ENCODE measurements around the gene NPHP4. TPM values are rescaled to one million over a fixed set of nuclear protein-coding genes. Genes with fewer than 3 reads are reported as not detected.

Gene NPHP4
- total and polyA plus RNA-seq, 2 donors (not counting 3 experiments of a cell fraction or from before 2014, with no cell fraction given) = 4.4 to 11.7 TPM

GRCh38 chr1:5840551-5841001, 151.6 kb downstream of the NPHP4 start:
- Histone ChIP-seq H3K9me1 (replicated peaks; ENCODE audit: control insufficient read depth, extremely low read depth, insufficient read depth, low read length) (no peaks in the 10 kb centered on the region), H3K9ac (replicated peaks; ENCODE audit: extremely low read depth, insufficient read depth, low read length) (no peak overlapping the region), H2AFZ (ENCODE audit: low read depth, low read length) (no peak overlapping the region), H3K27ac (ENCODE audit: insufficient read depth, low read depth, low read length) (no peak overlapping the region), H3K79me2 (ENCODE audit: control insufficient read depth, insufficient read depth, low read length) (no peaks in the 10 kb centered on the region), H3K4me3 (replicated peaks in 1 of 3; ENCODE audit: insufficient read depth in 1 of 3, low read depth in 1 of 3, low read length in 3 of 3) (no peak overlapping the region), H3K36me3 (ENCODE audit: control insufficient read depth in 2 of 2, extremely low read depth in 1 of 2, insufficient read depth in 2 of 2, low read length in 2 of 2) (no peaks in the 10 kb centered on the region), H3K4me1 (ENCODE audit: control insufficient read depth, extremely low read depth, insufficient read depth, low read length) (no peaks in the 10 kb centered on the region), H3K4me2 (ENCODE audit: insufficient read depth, low read length) (no peak overlapping the region), H4K20me1 (replicated peaks; ENCODE audit: control insufficient read depth, extremely low read depth, insufficient read depth, low read length) (no peaks in the 10 kb centered on the region), H3K27me3 (ENCODE audit: control insufficient read depth in 2 of 2, insufficient read depth in 2 of 2, low read length in 2 of 2) (no peaks in the 10 kb centered on the region), H3K9me3 (replicated peaks; ENCODE audit: control insufficient read depth, insufficient read depth, low read length) (no peaks in the 10 kb centered on the region)
- CTCF ChIA-PET = no interaction called here
- BruUV-seq (replicated peaks) = no TSS peak
- FAIRE-seq (no peak), DNase-seq (ENCODE audit: low read depth, low spot score) (no peak)
- intact Hi-C loops (cut with micrococcal nuclease) = no loop called here
- dilution Hi-C loops (cut with MboI; ENCODE audit: extremely low pct_ligation_motif_present, low sequenced_read_pairs) = no loop called here
- POLR2A ChIA-PET = no interaction called here
- TF ChIP-seq POLR2A (IDR thresholded peaks at IDR 0.05; ENCODE audit: low read depth, low read length) (no peak), MAX (IDR thresholded peaks at IDR 0.05; ENCODE audit: insufficient read depth, insufficient read length) (no peak), POLR2AphosphoS5 (IDR thresholded peaks at IDR 0.05; ENCODE audit: insufficient read depth, low read depth, low read length) (no peak), EZH2 (IDR thresholded peaks at IDR 0.05; ENCODE audit: borderline replicate concordance, low read depth, low read length, severe bottlenecking) (no peak), JUN (IDR thresholded peaks at IDR 0.05; ENCODE audit: borderline replicate concordance, insufficient read depth, insufficient read length, low read depth) (no peak), GATA2 (IDR thresholded peaks at IDR 0.05; ENCODE audit: insufficient read depth, insufficient read length, low read depth, low read length) (no peak), FOS (IDR thresholded peaks at IDR 0.05; ENCODE audit: borderline replicate concordance, insufficient read depth, low read length) (no peak), MYC (IDR thresholded peaks at IDR 0.05; ENCODE audit: low read depth, low read length) (no peak)
- TF ChIP-seq, protein P1, sequence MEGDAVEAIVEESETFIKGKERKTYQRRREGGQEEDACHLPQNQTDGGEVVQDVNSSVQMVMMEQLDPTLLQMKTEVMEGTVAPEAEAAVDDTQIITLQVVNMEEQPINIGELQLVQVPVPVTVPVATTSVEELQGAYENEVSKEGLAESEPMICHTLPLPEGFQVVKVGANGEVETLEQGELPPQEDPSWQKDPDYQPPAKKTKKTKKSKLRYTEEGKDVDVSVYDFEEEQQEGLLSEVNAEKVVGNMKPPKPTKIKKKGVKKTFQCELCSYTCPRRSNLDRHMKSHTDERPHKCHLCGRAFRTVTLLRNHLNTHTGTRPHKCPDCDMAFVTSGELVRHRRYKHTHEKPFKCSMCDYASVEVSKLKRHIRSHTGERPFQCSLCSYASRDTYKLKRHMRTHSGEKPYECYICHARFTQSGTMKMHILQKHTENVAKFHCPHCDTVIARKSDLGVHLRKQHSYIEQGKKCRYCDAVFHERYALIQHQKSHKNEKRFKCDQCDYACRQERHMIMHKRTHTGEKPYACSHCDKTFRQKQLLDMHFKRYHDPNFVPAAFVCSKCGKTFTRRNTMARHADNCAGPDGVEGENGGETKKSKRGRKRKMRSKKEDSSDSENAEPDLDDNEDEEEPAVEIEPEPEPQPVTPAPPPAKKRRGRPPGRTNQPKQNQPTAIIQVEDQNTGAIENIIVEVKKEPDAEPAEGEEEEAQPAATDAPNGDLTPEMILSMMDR (IDR thresholded peaks at IDR 0.05; ENCODE audit: extremely low read depth in 1 of 2, insufficient read depth in 1 of 2, low read depth in 1 of 2, low read length in 2 of 2) = no peak

Measured in endothelial cell of umbilical vein (primary cell).